Measurements from ENCODE around the gene PHLDA3.

PHLDA3 gene

DNA sequence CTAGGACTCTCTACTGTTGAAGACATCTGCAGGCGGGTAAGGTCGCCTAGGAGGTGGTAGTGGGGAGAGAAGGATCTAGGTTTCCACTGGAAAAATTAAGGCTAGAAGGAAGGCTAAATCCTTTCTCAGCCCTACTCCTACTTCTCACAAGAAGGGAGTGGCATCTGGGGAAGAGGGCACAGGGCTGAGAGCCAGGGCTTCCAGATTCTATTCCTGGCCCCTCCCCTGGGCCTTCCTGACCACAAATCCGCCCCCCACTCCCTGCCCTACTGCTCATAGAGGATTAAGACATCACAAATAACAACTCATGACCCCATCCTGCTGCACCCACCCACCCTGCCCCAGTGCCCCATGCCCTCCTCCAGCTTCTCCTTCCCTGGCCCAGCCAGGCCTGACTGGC lies 2.5 kb downstream of the PHLDA3 start:
- Histone ChIP-seq H3K9ac (ENCODE audit: low read depth in 1 of 2, low read length in 2 of 2) (peak overlapping the region in 1 of 2 donors; percentile 8), H3K27ac (ENCODE audit: low read depth, low read length) (no peak overlapping the region), H3K27me3 (ENCODE audit: control insufficient read depth in 1 of 2, insufficient read depth in 2 of 2, low read length in 2 of 2) (peaks cover 8 to 17% of the 10 kb centered on the region in 2 donors), H3K4me1 (ENCODE audit: control insufficient read depth in 1 of 2, insufficient read depth in 2 of 2, low read length in 2 of 2) (peaks cover 11 to 21% of the 10 kb centered on the region in 2 donors), H3K9me3 (ENCODE audit: control insufficient read depth in 1 of 2, low read length in 2 of 2) (no peaks in the 10 kb centered on the region), H3K36me3 (ENCODE audit: control insufficient read depth in 1 of 2, insufficient read depth in 2 of 2, low read length in 2 of 2) (no peaks in the 10 kb centered on the region), H3K4me3 (ENCODE audit: low read depth in 1 of 2, low read length in 2 of 2) (peak overlapping the region in 1 of 2 donors; percentile 36)

DNA sequence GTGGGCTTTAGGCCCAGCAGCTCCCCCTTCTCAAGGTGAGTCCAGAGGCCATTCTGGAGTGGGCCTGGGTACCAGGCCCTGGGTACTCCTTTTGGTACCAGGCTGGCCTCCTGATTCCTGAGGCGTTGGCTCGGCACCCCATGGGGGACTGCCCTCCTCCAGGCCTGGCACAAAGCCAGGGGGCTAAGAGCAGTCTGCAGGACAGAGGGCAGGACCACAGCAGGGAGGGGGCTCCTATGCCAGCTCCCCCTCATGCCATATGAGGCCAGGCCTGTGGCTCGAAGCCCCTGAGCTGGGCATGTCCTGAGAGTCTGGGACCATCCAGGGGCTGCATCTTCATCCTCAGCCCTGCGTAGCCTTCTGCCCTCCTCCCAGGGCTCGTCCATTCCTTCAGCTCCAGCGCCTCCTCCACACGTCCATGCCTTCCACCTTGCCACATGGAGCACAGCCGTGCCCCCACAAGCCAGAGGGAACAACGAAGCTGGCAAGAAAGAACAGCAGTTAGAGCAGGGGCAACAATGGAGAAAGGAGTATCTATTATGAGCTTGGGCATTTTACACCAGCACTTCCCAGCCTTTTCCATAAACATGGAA lies 3.2 kb downstream of the PHLDA3 start:
- Histone ChIP-seq H3K4me1 (ENCODE audit: control insufficient read depth in 1 of 2, insufficient read depth in 2 of 2, low read length in 2 of 2) (peaks cover 14 to 25% of the 10 kb centered on the region in 2 donors), H3K27ac (ENCODE audit: low read depth, low read length) (no peak overlapping the region), H3K27me3 (ENCODE audit: control insufficient read depth in 1 of 2, insufficient read depth in 2 of 2, low read length in 2 of 2) (peaks cover 8 to 17% of the 10 kb centered on the region in 2 donors), H3K9me3 (ENCODE audit: control insufficient read depth in 1 of 2, low read length in 2 of 2) (no peaks in the 10 kb centered on the region), H3K9ac (ENCODE audit: low read depth in 1 of 2, low read length in 2 of 2) (peak overlapping the region in 1 of 2 donors; percentile 8), H3K4me3 (ENCODE audit: low read depth in 1 of 2, low read length in 2 of 2) (no peak overlapping the region), H3K36me3 (ENCODE audit: control insufficient read depth in 1 of 2, insufficient read depth in 2 of 2, low read length in 2 of 2) (no peaks in the 10 kb centered on the region)

DNA sequence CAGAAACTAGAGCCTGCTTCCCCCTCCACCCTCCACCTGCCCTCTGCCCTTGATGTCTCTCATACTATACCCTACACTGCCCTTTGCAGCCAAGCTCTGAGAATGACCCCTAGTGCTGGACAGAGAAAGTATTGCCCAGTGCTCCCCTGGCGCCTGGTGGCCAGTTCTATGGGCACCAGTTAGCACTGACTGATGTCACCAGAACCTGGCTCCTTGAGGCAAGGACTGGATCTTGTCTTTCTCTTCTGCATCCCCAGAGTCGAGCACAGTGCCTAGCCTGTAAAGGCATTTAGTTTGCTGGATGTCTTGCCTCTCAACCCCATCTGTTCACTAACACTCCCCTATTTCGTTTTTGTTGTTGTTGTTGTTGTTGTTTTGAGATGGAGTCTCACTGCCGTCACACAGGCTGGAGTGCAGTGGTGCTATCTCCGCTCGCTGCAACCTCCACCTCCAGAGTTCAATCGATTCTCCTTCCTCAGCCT lies 5.9 kb downstream of the PHLDA3 start:
- no peak overlapping the region for H3K9ac ChIP-seq (ENCODE audit: low read depth in 1 of 2, low read length in 2 of 2)
- H3K27me3 ChIP-seq (ENCODE audit: control insufficient read depth in 1 of 2, insufficient read depth in 2 of 2, low read length in 2 of 2) = peaks cover 0 to 4% of the 10 kb centered on the region in 2 donors
- H3K9me3 ChIP-seq (ENCODE audit: control insufficient read depth in 1 of 2, low read length in 2 of 2) = no peaks in the 10 kb centered on the region
- no peak overlapping the region for H3K4me3 ChIP-seq (ENCODE audit: low read depth in 1 of 2, low read length in 2 of 2)
- H3K4me1 ChIP-seq (ENCODE audit: control insufficient read depth in 1 of 2, insufficient read depth in 2 of 2, low read length in 2 of 2) = peaks cover 9 to 16% of the 10 kb centered on the region in 2 donors
- no peaks in the 10 kb centered on the region for H3K36me3 ChIP-seq (ENCODE audit: control insufficient read depth in 1 of 2, insufficient read depth in 2 of 2, low read length in 2 of 2)
- no peak overlapping the region for H3K27ac ChIP-seq (ENCODE audit: low read depth, low read length)

DNA sequence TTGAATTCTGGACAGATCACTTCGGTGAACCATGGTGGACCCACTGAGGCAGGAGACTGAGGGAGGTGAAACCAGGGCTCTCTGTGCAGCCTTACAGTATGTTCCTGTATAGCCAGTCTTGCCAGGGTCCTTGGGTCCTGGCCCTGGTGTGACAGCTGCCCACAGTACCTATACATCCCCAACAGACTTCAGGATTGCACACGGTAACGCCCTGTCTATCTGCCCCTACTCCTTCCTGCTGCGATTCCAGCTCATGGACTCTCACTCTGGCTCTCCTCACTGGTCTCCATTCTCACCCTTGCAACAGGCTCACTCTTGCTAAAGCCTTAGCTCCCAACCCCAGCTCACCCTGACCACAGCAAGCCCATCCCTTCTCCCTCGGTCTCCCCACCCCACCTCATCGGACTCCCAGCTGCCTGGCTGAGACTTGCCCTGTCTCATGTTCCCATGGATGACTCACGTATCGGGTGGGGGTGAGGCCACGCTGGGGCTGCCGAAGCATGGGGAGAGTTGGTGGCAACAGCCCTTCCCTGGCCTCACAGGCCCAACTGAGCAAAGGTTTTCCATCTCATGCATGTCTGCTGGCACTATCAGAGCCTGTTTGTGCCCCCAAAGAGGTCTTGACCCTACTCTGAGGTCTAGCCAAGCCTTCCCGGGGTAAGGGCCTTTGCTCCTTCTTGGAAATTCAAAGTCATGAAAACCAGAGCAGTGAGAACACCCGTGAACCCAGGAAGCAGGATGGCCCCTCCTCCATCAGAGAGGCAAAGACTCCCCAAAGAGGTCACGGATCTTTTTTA lies 7.1 kb downstream of the PHLDA3 start:
- H3K4me1 ChIP-seq (ENCODE audit: control insufficient read depth in 1 of 2, insufficient read depth in 2 of 2, low read length in 2 of 2) = peaks cover 9 to 11% of the 10 kb centered on the region in 2 donors
- peak overlapping the region; percentile 77 for H3K27ac ChIP-seq (ENCODE audit: low read depth, low read length)
- no peaks in the 10 kb centered on the region for H3K36me3 ChIP-seq (ENCODE audit: control insufficient read depth in 1 of 2, insufficient read depth in 2 of 2, low read length in 2 of 2)
- no peak overlapping the region for H3K9ac ChIP-seq (ENCODE audit: low read depth in 1 of 2, low read length in 2 of 2)
- H3K4me3 ChIP-seq (ENCODE audit: low read depth in 1 of 2, low read length in 2 of 2) = no peak overlapping the region
- H3K9me3 ChIP-seq (ENCODE audit: control insufficient read depth in 1 of 2, low read length in 2 of 2) = no peaks in the 10 kb centered on the region
- no peaks in the 10 kb centered on the region for H3K27me3 ChIP-seq (ENCODE audit: control insufficient read depth in 1 of 2, insufficient read depth in 2 of 2, low read length in 2 of 2)

DNA sequence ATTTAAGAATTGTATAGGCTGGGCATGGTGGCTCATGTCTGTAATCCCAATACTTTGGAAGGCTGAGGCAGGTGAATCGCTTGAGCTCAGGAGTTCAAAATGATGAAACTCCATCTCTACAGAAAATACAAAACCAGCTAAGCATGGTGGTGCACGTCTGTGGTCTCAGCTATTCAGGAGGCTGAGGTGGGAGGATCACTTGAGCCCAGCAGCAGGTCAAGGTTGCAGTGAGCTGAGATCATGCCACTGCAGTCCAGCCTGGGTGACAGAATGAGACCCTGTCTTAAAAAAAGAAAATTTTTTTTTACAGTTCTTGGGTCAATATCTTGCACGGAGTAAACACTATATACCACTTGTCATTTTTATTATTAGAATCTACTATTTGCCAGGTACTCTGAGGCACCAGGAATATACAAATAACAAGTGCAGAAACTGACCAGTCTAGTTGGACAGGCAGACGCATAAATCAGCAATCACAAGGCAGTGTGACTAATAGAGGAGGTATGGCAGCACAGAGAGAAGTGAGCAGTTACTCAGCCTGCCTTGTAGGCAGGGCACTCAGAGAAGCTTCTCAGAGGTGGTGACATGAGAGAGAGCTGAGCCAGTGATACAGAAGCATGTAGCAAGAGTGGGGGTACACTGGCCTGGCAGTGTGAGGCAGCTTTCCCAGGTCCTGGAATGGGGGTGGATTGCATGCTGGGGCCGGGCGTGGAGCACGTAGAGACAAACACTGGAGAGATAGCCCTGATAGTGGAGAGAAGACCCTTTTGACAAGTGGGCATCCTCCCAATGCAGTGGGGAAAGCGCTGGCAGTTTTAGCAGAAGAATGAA lies 8.0 kb downstream of the PHLDA3 start:
- Histone ChIP-seq H3K4me3 (ENCODE audit: low read depth in 1 of 2, low read length in 2 of 2) (no peak overlapping the region), H3K9ac (ENCODE audit: low read depth in 1 of 2, low read length in 2 of 2) (no peak overlapping the region), H3K9me3 (ENCODE audit: control insufficient read depth in 1 of 2, low read length in 2 of 2) (no peaks in the 10 kb centered on the region), H3K36me3 (ENCODE audit: control insufficient read depth in 1 of 2, insufficient read depth in 2 of 2, low read length in 2 of 2) (no peaks in the 10 kb centered on the region), H3K4me1 (ENCODE audit: control insufficient read depth in 1 of 2, insufficient read depth in 2 of 2, low read length in 2 of 2) (peaks cover 11 to 14% of the 10 kb centered on the region in 2 donors), H3K27ac (ENCODE audit: low read depth, low read length) (peak overlapping the region; percentile 77), H3K27me3 (ENCODE audit: control insufficient read depth in 1 of 2, insufficient read depth in 2 of 2, low read length in 2 of 2) (no peaks in the 10 kb centered on the region)

DNA sequence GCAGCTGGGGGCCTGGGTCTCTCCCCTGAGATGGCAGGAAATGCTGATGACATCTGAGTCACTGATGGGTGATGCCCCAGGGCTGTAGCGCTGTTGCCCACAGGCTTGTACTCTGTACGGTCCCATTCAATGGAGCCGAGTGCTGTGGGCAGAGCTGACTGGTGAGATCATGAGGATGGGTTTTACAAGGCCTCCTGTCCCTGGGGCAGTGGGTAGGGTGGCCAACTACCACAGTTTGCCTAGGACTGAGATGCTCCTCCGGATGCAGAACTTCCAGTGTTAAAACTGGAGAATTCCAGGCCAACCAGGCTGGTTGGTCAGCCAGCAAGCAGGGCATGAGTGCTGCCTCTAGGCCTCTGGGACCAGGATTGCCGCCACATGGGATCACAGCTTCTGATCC lies 9.2 kb downstream of the PHLDA3 start:
- H3K9me3 ChIP-seq (ENCODE audit: control insufficient read depth in 1 of 2, low read length in 2 of 2) = no peaks in the 10 kb centered on the region
- no peak overlapping the region for H3K4me3 ChIP-seq (ENCODE audit: low read depth in 1 of 2, low read length in 2 of 2)
- peaks cover 11 to 14% of the 10 kb centered on the region in 2 donors for H3K4me1 ChIP-seq (ENCODE audit: control insufficient read depth in 1 of 2, insufficient read depth in 2 of 2, low read length in 2 of 2)
- H3K27ac ChIP-seq (ENCODE audit: low read depth, low read length) = no peak overlapping the region
- H3K9ac ChIP-seq (ENCODE audit: low read depth in 1 of 2, low read length in 2 of 2) = no peak overlapping the region
- H3K27me3 ChIP-seq (ENCODE audit: control insufficient read depth in 1 of 2, insufficient read depth in 2 of 2, low read length in 2 of 2) = no peaks in the 10 kb centered on the region
- H3K36me3 ChIP-seq (ENCODE audit: control insufficient read depth in 1 of 2, insufficient read depth in 2 of 2, low read length in 2 of 2) = no peaks in the 10 kb centered on the region

DNA sequence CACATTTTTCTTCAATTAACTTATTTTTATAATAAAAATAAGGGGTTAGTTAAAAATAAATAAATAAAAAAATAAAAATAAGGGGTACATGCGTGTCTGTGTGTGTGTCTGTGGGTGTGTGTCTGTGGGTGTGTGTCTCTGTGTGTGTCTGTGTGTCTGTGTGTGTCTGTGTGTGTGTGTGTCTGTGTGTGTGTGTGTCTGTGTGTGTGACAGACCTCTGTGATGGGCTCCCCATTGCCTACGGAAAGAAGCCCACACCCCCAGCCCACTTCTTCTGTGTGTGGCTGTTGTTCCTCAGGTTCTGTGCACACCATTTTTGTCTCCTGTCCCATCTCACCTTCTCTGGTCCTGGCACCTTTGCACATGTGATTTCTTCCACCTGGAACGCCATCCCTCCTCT lies 9.9 kb downstream of the PHLDA3 start:
- H3K9ac ChIP-seq (ENCODE audit: low read depth in 1 of 2, low read length in 2 of 2) = no peak overlapping the region

DNA sequence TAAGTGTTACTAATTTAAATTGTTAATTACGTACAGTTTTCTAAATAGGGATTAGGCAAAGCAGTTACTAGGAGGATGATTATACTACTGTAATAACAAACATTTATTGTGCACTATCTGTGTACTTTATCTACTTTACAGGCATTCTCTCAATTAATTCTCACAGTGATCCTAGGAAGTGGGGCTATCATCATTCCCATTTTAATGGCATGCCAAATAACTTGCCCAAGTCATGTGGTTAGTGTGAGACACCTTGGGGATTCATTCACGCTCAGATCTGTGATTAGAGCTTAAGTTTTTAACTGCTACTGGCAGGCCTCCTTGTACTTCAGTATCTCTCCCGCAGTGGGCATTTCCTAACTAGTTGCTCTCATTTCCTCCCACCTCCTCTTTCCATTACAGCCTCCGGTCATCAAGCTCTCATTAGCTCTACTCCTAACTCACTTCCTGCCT lies 11.5 kb downstream of the PHLDA3 start:
- no peak overlapping the region for H3K9ac ChIP-seq (ENCODE audit: low read depth in 1 of 2, low read length in 2 of 2)
- H3K27ac ChIP-seq (ENCODE audit: low read depth, low read length) = no peak overlapping the region
- no peak overlapping the region for H3K4me3 ChIP-seq (ENCODE audit: low read depth in 1 of 2, low read length in 2 of 2)
- no peaks in the 10 kb centered on the region for H3K9me3 ChIP-seq (ENCODE audit: control insufficient read depth in 1 of 2, low read length in 2 of 2)
- H3K36me3 ChIP-seq (ENCODE audit: control insufficient read depth in 1 of 2, insufficient read depth in 2 of 2, low read length in 2 of 2) = no peaks in the 10 kb centered on the region
- H3K4me1 ChIP-seq (ENCODE audit: control insufficient read depth in 1 of 2, insufficient read depth in 2 of 2, low read length in 2 of 2) = peaks cover 11 to 14% of the 10 kb centered on the region in 2 donors
- H3K27me3 ChIP-seq (ENCODE audit: control insufficient read depth in 1 of 2, insufficient read depth in 2 of 2, low read length in 2 of 2) = no peaks in the 10 kb centered on the region

More for the DNA sequence above, 9.9 kb downstream of the PHLDA3 start:
- Histone ChIP-seq H3K4me1 (ENCODE audit: control insufficient read depth in 1 of 2, insufficient read depth in 2 of 2, low read length in 2 of 2) (peaks cover 11 to 14% of the 10 kb centered on the region in 2 donors), H3K36me3 (ENCODE audit: control insufficient read depth in 1 of 2, insufficient read depth in 2 of 2, low read length in 2 of 2) (no peaks in the 10 kb centered on the region), H3K4me3 (ENCODE audit: low read depth in 1 of 2, low read length in 2 of 2) (no peak overlapping the region), H3K27ac (ENCODE audit: low read depth, low read length) (no peak overlapping the region), H3K27me3 (ENCODE audit: control insufficient read depth in 1 of 2, insufficient read depth in 2 of 2, low read length in 2 of 2) (no peaks in the 10 kb centered on the region), H3K9me3 (ENCODE audit: control insufficient read depth in 1 of 2, low read length in 2 of 2) (no peaks in the 10 kb centered on the region)

DNA sequence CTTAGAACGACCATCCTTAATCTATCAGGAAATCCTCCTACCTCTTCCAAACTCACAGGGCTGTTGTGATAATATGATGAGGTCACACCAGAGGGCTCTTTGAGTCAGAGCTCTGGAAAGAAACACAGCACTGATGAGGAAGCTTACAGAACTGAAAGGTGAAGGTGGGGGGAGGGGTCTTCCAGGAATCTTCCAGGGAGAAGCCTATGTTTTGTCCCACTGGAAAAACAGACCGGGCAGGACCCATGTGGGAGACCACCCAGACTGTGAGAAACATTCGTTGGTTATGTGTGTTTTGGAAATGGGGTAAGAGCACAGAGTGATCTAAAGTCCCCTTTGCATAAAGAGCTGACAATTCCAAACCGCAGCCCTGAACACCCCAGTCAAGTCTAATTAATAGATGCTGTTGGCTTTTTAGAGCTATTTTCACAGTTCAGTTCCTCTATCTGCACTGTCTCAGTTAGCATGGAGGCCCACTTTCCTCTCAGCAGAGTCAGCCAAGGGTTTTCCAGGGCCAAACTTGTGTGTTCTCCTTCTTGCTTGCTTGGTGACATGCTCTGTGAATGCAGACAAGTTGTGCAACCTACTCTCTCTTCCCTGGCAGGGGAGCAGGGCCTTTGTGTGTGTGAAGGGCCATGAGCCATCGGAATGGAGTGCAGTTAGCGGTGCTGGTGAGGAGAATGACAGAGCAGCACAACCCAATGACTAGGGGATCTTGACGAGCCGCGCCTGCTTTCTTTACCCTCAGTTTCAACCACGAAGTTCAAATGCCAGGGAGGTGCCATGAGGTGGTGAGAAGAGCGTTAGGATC lies 12.3 kb downstream of the PHLDA3 start:
- peaks cover 6 to 10% of the 10 kb centered on the region in 2 donors for H3K4me1 ChIP-seq (ENCODE audit: control insufficient read depth in 1 of 2, insufficient read depth in 2 of 2, low read length in 2 of 2)

More for the DNA sequence above, 12.3 kb downstream of the PHLDA3 start:
- no peak overlapping the region for H3K27ac ChIP-seq (ENCODE audit: low read depth, low read length)
- H3K36me3 ChIP-seq (ENCODE audit: control insufficient read depth in 1 of 2, insufficient read depth in 2 of 2, low read length in 2 of 2) = no peaks in the 10 kb centered on the region
- H3K4me3 ChIP-seq (ENCODE audit: low read depth in 1 of 2, low read length in 2 of 2) = no peak overlapping the region
- no peaks in the 10 kb centered on the region for H3K9me3 ChIP-seq (ENCODE audit: control insufficient read depth in 1 of 2, low read length in 2 of 2)
- H3K27me3 ChIP-seq (ENCODE audit: control insufficient read depth in 1 of 2, insufficient read depth in 2 of 2, low read length in 2 of 2) = no peaks in the 10 kb centered on the region
- no peak overlapping the region for H3K9ac ChIP-seq (ENCODE audit: low read depth in 1 of 2, low read length in 2 of 2)

All from duodenal mucosa (tissue), 2 donors.